HG02642 (cell line): ENCODE measurements around the gene LAMTOR2.

Experiments
- ATAC-seq: cut with Tn5 transposase; IDR thresholded peaks from one replicate; pipeline ENCODE4 v1.9.1; 2021; ENCODE audit warnings: mild to moderate bottlenecking; ENCODE audit not compliant: unreplicated experiment, poor library complexity

The LAMTOR2 gene

DNA sequence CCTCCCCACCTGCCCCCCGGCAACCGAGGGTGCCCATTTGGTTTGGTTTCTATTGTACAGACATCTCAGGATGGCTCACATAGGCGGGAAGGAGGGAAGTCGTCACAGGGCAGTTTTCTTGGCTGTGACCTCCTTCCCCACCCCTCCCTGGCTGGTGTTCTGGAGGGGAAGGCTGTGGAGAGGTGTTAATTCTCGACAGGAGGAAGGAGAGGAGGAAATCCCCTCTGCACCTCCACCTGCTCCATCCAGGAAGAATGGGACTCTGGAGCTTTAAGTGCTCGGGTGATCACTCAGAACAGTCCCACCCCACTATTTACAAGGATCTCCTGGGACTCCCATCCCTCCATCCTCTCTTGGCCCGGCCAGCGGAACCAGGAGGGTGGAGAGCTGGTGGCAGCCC, 20.1 kb downstream of the LAMTOR2 start:
- no peak for ATAC-seq

DNA sequence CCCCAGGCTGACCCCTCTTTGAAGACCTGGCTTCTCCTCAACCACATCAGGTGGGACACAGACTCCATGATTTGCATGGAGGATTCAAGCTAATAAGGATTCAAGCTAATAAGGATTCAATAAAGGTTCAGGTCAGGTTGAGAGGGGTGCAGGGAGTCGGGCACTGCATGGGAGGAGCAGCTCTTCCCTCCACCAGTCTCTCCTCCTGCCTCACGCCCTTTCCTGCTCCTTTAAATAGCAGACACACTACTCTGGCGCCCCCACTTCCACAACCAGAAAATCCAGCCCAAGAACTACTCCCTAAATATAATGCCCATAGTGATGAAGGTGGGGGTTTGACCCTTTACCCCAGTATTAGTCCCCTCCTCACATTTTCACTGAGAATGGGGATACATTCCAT, 20.6 kb downstream of the LAMTOR2 start:
- ATAC-seq, result no peak

DNA sequence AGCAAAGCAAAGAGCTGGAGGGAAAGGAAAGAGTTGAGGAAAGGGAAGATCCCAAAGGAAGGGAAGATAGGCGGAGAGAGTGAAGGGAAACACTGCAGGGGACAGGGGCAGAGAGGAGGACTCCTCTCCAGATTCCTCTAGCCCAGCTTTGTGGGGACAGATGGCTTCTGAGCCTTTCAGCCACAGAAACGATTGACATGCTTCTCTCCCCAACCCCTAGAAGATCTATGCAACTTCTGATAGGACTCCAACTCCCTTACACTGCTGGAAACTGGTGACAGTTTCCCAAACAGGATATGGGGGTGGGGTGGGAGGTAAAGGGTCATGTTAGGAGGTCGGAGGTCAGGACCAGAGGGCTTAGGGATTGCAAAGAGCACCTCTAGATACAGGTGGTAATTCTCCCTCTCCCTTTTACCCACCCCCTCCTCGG, 21.2 kb downstream of the LAMTOR2 start:
- ATAC-seq, result no peak

DNA sequence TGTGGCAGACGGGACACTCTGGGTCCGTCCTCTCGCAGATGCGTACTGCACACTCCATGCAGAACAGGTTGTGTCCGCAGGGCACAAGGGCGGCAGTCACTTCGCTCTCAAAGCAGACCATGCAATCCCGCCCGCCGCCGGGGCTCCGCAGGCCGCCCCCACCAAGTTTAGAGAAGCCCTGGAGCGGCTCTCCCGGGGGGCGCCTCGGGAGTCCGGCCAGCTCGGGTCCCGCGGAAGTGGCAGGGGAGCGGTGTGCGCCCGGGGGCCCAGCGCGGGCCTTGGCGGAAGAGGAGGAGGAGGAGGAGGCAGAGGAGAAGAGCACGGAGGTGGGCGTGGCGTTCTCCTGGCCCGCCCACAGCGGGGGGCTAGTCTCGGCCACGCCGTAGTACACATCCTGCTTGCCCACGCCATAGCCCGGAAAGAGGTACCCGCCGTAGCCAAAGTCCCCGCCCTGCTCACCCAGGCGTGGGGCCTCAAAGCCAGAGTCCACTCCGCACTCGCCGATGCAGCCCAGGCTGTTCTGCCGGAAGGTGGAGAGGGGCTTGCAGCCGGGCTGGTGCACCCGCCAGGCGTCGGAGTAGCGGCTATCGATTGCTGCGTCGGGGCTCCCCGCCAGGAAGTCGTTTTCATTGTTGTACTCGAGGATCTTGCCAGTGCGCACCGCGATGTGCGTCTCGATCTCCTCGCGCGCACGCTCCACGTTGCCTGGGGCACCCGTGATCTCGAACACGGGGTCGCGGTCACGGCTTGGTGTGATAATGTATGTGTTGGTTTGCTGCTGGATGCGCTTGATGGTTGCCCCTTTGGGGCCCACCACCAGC, 22.2 kb downstream of the LAMTOR2 start:
- ATAC-seq, result peak; percentile 70

DNA sequence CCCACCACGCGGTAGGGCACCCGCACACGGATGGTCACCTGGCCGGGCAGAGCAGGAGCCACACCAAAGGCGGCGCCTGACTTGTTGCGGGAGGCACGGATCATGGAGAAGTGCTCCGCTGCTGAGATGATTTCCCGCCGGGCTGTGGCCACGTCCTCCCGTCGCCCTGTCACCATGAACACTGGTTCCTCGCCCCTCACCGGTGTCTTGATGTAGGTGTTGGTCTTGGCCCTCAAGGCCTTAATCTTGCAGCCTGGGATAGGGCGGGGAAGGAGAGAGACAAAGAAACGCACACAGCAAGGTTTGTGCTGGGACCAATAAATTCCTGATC, 22.8 kb downstream of the LAMTOR2 start:
- no peak for ATAC-seq

DNA sequence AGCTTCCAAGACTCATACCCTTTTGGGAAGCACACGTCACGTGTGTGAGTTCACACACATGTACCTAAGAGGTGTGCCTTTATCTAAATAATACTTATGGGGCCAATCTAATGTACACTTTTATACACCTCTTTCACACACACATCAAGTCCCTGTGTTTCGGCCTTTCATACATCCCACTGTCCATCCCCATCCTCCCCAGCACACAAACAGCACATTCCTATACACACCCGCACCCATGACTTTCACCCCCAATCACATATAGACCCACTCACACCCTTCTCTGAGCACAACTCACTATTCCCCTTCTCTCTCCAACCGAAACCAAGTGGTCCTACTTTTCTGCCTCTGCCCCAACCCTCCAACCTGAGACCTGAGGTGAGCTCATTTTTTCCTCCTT, 24.1 kb downstream of the LAMTOR2 start:
- ATAC-seq, result no peak

DNA sequence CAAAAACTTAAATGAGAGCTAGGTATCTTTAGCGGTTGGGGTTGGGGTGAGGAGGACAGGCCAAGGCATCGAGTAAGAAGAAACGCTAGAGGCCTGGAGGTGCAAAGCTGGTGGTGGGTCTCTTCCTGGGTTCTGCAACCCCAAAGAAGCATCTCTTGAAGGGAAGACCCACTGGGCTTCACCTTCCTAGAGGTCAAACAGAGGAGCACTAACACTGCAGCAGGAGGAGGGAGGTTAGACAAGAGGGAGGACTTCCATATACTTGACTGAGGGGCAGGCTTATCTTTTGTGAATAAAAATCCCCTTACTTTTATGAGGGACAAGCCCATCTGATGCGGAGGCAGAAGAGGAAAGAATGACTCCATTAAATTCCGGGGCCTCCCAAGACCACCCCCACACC, 25.2 kb downstream of the LAMTOR2 start:
- no peak for ATAC-seq

DNA sequence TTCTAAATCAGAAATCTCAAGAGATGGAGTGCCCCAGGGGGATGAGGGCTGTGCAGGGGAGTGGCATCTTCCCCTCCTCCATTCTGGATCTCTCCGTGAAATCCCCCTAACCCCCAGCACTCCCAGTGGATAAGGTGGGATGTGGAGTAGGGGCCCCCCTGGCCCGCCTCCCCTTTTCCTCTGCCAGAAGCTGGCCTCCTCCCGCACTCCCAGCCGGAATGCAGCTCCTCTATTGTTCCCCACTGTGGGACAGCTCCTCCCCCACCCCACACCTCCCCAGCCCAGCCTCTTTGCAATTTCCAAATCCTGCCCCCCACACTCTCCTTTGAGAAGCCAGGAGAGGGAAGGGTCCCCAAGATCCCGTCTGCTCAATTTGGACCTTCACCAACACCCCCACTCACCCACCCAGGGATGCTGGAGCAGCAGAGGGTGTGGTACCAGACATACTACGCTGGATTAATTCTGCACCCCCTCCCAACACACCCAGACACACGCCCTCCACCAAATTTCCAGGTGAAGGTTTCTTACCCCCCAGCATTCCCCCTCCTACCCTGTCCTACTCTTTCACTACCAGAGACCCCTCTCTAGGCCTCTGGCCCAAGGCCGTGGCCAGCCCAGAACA, 25.8 kb downstream of the LAMTOR2 start:
- no peak for ATAC-seq

DNA sequence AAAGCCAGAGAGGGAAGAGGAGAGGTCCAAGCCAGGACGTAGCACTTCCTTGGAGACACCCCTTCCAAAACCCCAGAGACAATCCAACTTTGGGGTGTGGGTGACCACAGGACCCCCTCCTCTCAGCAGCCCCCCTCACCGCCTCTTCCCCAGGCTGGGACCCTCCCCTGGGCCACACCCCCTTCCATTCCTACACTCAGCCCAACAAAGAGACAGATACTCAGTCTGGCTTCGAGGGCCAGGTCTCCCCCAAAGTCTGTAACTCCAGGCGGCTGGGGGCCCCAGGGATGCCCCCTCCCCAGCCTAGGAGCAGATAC, 26.2 kb downstream of the LAMTOR2 start:
- ATAC-seq, result no peak

DNA sequence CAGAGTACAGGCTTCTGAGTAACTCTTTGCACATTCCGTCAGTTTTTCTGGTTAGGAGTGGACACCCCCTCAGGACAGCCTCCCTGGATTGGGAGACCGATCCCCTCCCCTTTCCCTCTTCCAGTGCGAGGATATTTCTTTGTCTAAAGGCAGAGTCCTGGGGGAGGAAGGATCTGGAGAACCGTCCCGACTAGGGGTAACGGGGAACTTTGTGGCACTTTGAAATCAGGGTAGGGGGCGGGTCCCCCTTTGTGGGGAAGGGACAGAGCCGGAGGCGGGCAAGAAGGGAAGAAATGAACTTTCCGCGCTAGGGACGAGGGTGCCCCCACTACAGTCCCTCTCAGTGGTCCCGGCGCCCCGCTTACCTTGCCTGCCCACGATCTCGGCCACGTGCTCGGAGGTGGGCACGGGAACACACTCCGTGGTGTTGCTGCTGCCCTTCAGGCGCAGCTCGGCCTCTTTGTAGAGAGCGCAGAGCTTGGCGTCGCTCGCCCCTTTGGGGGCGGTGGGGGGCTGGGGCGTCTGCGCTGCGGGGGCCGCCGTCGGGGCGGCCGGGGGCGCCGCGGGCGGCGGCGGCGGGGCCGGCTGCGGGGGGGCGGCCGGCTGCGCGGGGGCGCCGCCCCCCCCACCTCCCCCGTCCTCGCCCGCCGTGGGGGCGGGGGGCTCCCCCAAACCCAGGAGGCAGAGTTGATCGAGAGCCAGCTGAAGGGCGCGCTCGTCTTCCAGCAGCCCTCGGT, 26.8 kb downstream of the LAMTOR2 start:
- no peak for ATAC-seq

DNA sequence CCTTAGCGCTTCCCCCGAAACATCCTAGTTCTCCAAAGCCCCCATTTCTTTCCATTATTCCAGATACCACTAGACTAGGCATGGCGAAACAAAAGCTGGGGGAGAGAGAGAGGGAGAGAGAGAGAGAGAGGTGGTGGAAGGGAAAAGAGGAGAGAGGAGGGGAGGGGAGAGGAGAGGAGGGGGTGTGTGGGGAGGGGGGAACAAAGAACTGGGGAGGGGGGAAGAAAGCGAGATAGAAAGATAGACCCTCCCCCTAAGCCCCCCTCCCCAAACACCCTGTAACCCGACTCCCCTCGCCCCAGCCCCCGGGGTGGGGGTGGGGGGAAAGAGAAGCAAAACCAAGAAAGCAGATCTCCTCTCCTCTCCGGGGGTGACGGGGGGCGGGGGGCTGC, 27.3 kb downstream of the LAMTOR2 start:
- no peak for ATAC-seq

DNA sequence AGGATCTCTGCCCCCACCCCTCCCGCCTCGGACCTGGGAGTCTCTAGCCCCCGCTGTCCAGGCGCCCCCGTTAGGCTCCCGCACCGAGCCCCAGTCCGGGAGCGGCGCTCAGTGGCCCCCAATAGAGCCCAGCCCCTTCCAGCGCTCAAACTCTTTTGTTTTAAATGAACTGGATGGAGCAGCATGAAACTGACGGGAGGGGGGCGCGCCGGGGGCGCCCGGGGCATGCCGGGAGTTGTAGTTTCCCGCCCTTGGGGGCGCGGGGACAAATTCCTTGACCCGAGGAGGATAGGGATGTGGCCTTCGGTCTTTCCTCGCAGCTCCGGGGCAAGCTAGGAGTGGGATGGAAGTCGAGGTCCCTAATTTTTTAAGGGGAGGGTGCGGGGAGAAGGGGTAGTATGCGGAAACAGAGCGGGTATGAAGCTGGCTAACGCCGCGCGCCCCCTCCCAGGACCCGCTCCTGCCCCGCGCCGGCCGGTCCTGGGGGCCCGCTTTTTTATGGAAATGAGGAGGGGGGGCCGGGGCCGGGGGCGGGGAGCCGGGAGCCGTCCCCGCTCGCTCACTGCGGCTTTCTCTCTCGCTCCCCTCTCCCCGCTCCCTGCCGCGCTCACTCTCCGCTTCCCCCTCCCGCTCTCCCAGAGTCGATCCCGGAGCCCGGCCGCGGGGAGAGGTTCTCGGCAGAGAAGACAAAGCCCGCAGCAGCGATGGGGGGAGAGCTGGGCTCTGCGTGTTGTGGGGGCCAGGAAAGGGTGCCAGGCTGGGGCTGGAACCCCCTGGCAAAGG, 27.9 kb downstream of the LAMTOR2 start, which contains the start of gene MEX3A:
Gene MEX3A, minus strand, starts transcription at position 157 of the 783 bp plus-strand sequence. CDS start 467 bp downstream, outside the sequence.
- ATAC-seq, result peak; percentile 61

DNA sequence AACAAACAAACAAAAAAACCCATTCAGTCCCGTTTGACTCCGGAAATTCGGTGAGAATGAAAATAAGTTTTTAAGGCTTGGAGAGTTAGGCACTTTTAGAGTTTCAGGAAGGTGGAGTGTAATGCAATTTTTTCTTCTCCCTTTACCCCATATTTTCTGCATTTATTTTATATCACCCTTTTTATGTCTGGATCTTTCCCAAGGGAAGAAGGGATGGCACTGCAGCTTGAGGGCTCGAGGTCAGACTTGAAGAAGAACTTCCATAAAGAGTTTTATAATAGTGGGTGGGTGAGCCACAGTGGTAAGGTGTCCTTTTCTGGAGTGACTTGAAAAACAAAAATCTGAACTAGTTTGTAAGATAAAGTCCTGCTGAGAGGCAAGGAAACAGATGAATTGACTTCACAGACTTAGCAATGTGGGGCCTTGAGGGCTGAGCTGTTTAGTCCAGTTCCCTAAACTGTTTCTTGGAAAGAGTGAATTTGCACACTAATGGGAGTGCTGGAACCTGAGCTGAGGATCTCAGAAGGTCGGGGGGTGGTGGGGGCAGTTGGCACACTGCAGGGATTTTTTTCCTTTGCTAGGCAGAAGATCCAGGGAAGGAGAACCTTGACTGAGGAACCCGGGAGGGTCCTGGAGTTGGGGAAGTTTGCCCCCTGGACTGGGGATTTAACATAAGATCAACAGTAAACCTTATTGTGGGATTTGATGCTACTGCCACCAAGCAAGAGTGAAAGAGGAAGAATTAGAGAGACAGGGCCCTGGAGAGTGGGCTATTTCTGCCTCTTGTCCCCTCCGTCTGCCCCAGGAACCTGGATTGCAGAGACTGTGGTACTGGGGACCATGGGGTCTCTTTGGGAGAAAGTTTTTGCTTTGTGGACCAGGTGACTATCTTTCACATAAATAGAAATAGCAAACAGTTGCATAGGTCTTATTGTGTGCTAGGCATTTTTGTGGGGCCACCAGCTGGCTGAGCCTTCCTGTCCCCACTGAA, 29.5 kb downstream of the LAMTOR2 start:
- no peak for ATAC-seq

DNA sequence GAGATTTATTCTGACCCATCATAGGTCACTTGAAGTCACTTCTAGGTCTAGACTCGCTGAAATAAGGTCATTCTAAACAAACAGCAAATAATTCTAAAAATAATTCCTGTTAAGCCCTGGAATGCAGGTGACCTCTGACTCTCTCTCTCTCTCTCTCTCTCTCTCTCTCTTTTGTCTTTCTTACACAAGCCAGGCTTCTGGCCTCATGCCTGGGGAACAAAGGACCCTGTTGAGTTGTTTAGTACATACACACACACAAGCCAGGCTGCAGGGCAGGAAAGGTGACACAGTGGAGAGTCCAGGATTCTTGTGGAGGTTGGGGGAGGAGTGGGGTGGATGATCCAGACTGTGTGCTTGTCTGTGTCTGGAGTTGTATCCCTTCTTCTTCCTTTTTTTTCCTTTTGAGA, 31.7 kb downstream of the LAMTOR2 start:
- ATAC-seq, result no peak

DNA sequence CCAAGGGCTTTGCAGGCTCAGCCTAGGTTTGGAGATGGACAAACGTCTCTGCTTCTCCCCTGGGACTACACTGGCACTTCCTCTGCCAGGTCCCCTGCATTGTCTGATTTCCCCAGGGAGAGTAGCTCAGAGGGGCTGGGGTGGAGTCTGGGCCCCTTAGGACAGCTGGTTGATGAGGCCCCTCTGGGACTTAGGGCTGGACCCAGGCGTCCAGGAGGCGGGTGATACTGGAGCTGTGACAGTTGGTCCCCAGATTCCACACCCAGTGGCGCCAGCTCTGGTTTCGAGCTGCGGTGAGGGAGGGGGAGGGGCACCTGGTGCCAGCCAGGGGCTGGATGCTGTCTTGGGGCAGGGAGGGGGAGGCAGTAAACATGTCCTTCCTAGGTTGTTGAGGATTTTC, 35.1 kb downstream of the LAMTOR2 start:
- ATAC-seq, result no peak

DNA sequence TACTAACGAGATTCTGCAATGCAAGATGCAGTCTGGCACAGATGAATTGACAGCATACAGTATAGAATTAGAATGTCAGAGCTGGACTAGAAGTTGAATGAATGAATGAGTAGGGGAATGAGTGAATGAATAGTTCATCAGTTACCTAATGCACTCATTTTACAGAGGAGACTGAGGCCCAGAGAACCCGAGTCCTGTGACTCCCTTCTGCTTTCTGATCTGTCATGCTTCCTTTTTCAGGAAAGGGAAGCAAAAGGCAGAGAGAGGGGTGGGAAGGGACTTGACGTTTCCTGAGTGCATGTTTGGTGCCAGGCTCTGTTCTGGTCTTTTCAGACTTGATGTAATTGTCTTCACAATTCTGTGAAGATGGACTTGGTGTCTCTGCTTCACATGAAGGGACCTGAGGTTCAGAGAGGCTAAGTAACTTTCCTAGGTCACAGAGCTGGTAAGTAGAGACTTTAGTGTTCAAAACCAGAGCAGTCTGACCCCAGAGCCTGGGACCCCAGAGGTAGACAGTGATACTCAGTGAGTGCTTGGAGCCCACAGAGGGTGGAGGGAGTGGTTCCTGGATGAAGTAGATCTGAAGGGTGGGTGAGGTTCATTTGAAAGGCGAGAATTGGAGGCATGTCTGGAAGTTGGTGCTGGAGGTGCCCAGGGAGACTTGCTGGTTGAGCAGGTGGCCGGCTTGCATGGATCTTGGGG, 35.7 kb downstream of the LAMTOR2 start:
- ATAC-seq, result no peak

DNA sequence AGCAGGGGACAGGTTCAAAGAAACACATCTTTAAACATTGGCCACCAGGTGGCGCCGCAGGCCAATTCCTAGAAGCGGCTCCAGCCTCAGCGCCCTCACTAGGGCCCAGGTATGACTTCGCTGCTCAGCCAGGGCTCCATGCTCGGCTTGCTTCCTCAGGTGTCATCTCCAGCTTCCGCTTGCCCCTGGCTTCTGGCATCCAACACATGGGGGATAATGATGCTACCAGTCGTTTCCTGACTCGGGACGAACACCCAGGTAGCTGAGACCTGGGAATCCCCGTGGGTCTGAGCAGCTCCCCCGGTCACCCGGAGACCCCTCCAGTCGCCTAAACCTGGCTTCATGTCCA, 36.2 kb downstream of the LAMTOR2 start:
- ATAC-seq, result peak; percentile 80

DNA sequence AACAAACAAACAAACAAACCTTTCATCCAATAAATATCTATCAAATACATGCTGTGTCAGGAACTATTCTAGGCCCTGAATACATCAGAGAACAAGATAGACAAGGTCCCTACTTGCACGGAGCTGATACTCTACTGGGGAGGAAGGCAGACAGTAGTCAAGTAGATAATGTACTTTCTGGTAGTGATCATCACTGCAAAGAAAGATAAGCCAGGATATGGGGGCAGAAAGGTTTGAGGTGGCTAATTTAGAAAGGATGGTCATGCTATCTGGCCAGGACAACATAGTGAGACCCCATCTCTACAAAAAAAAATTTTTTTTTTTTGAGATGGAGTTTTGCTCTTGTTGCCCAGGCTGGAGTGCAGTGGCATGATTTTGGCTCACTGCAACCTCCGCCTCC, 37.0 kb downstream of the LAMTOR2 start:
- ATAC-seq, result no peak

DNA sequence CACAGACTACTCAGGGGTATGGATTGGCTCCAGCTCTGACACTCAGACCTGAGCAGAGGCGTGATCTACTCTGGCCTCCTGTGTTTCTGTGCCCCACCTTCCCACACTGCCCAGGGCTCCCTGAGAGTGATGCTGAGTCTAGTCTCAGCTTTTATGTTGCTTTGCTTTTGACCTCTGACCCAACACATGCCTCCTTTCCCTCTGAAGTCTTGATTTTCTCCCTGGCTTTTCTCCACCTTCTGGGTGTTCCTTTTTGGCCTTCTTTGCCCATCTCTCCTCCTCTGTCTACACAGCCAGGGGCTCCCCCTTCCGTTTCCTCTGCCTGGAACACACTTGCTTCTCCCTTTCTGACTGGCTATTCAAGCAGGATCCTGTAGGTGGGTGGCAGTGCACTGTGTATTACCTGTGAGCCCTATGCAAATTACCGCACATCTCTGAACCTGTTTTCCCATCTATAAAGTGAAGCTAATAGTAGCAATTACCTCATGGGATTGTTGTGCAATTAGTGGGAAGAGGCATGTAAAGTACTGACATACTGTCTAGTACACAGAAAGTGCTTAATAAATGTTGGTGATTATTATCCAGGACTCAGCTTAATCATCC, 41.4 kb downstream of the LAMTOR2 start:
- no peak for ATAC-seq
